ENCODE data around the gene SETMAR.

DNA sequence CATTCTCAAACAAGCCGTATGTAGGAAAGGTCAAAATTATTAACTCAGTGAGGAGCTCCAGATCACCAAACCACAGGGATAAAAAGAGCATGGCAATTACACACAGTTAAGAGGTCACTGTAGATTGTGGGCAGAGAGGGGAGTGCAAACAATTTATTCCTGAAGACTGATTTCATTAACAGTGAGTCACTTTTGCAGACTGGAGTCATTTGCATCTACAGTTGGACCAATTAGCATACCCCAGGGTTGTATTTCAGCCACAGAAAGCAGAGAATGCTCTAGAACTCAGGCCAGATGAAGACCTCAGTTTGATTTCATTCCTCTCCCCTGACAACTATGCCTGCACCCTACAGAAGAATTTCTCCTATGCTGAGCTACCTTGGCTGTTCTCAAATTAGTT is 40.1 kb downstream of the SETMAR start:
- TF ChIP-seq ARHGAP35 (CRISPR knock-in tag; IDR thresholded peaks at IDR 0.05; ENCODE audit: borderline replicate concordance) (no peak), SMC3 (IDR thresholded peaks at IDR 0.05; ENCODE audit: low read length) (no peak), ZNF331 (CRISPR knock-in tag; IDR thresholded peaks at IDR 0.05) (no peak), ZNF30 (CRISPR knock-in tag; IDR thresholded peaks at IDR 0.05) (no peak), JUNB (CRISPR knock-in tag; IDR thresholded peaks at IDR 0.05; ENCODE audit: borderline replicate concordance) (no peak), ZSCAN21 (CRISPR knock-in tag; IDR thresholded peaks at IDR 0.05; ENCODE audit: borderline replicate concordance) (no peak)
- TF ChIP-seq, protein P1, sequence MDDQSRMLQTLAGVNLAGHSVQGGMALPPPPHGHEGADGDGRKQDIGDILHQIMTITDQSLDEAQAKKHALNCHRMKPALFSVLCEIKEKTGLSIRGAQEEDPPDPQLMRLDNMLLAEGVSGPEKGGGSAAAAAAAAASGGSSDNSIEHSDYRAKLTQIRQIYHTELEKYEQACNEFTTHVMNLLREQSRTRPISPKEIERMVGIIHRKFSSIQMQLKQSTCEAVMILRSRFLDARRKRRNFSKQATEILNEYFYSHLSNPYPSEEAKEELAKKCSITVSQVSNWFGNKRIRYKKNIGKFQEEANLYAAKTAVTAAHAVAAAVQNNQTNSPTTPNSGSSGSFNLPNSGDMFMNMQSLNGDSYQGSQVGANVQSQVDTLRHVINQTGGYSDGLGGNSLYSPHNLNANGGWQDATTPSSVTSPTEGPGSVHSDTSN (CRISPR knock-in tag; IDR thresholded peaks at IDR 0.05; ENCODE audit: borderline replicate concordance) = no peak
- TF ChIP-seq, protein P2, sequence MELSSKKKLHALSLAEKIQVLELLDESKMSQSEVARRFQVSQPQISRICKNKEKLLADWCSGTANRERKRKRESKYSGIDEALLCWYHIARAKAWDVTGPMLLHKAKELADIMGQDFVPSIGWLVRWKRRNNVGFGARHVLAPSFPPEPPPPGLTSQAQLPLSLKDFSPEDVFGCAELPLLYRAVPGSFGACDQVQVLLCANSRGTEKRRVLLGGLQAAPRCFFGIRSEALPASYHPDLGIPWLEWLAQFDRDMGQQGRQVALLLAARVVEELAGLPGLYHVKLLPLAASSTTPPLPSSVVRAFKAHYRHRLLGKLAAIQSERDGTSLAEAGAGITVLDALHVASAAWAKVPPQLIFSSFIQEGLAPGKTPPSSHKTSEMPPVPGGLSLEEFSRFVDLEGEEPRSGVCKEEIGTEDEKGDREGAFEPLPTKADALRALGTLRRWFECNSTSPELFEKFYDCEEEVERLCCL (CRISPR knock-in tag; IDR thresholded peaks at IDR 0.05; ENCODE audit: borderline replicate concordance) = no peak
